ENCODE measurements around the gene CRYBG1.
"Not testable (repeated sequence)": the region's sequence is repeated elsewhere in the genome, so short reads cannot be mapped to it uniquely, and the experiment has no call there.

DNA sequence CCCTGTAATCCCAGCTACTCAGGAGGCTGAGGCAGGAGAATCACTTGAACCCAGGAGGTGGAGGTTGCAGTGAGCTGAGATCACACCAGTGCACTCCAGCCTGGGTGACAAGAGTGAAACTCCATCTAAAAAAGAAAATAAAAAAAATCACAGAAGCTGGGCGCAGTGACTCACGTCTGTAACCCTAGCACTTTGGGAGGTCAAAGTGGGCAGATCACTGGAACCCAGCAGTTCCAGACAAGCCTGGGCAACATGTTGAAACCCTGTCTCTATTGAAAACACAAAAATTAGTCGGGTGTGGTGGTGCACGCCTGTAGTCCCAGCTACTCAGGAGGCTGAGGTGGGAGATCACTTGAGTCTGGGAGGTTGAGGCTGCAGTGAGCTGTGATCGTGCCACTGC, 199.1 kb downstream of the CRYBG1 start:
- not testable (repeated sequence) for TF ChIP-seq POLR2A (IDR thresholded peaks at IDR 0.05; ENCODE audit: low read depth, low read length); RAD21 (IDR thresholded peaks at IDR 0.05; ENCODE audit: low read length); BHLHE40 (IDR thresholded peaks at IDR 0.05; ENCODE audit: low read depth, low read length); RCOR1 (IDR thresholded peaks at IDR 0.05; ENCODE audit: insufficient replicate concordance, low read length); USF2 (IDR thresholded peaks at IDR 0.05; ENCODE audit: low read depth, low read length); MAZ (IDR thresholded peaks at IDR 0.05; ENCODE audit: borderline replicate concordance, low read depth, low read length)
- TF ChIP-seq, protein P1, sequence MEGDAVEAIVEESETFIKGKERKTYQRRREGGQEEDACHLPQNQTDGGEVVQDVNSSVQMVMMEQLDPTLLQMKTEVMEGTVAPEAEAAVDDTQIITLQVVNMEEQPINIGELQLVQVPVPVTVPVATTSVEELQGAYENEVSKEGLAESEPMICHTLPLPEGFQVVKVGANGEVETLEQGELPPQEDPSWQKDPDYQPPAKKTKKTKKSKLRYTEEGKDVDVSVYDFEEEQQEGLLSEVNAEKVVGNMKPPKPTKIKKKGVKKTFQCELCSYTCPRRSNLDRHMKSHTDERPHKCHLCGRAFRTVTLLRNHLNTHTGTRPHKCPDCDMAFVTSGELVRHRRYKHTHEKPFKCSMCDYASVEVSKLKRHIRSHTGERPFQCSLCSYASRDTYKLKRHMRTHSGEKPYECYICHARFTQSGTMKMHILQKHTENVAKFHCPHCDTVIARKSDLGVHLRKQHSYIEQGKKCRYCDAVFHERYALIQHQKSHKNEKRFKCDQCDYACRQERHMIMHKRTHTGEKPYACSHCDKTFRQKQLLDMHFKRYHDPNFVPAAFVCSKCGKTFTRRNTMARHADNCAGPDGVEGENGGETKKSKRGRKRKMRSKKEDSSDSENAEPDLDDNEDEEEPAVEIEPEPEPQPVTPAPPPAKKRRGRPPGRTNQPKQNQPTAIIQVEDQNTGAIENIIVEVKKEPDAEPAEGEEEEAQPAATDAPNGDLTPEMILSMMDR (conservative IDR thresholded peaks at IDR 0.05; ENCODE audit: low read depth, low read length) = not testable (repeated sequence)

Measured in IMR-90 (cell line).